GM12878 (cell line): ENCODE measurements around the gene SLC30A7. TPM values are rescaled to one million over a fixed set of nuclear protein-coding genes. Genes with fewer than 3 reads are reported as not detected.

Source experiments
- ATAC-seq: fragments of 200-7000 bp; cut with Tn5 transposase; 3 replicates; pipeline ENCODE4 v1.9.1; 2020; ENCODE audit warnings: mild to moderate bottlenecking, moderate library complexity
- BruUV-seq: library from RNA; stranded (reverse); fragments of 400-500 nt; replicated peaks from 2 replicates; lab custom pipeline; 2021; lab: Mats Ljungman, UMichigan
- CTCF ChIA-PET: fragments of 300-600 bp; sonication (Branson Sonifier 250); formaldehyde crosslinking; extraction: SDS; loops from one replicate; lab custom pipeline; 2021; ENCODE audit warnings: inconsistent platforms; lab: Yijun Ruan, JAX
- POLR2A ChIA-PET: fragments of 350-600 bp; formaldehyde crosslinking; extraction: SDS; loops from one replicate; lab custom pipeline; 2021; ENCODE audit warnings: inconsistent platforms; lab: Charles Lee
- RAD21 ChIA-PET: fragments of 300-600 bp; sonication (Branson Sonifier 250); formaldehyde crosslinking; loops from one replicate; lab custom pipeline; 2023; ENCODE audit warnings: antibody characterized with exemption; ENCODE audit not compliant: unreplicated experiment; lab: Charles Lee
- SMC1A ChIA-PET: fragments of 300-600 bp; sonication (Branson Sonifier 250); formaldehyde crosslinking; loops from one replicate; lab custom pipeline; 2023; ENCODE audit not compliant: unreplicated experiment, uncharacterized antibody; lab: Charles Lee
- DNase-seq: peaks from one replicate; pipeline ENCODE4 v3.0.0-alpha.2; 2011; ENCODE audit warnings: low read depth, low spot score
- FAIRE-seq: peaks from 3 replicates; lab custom pipeline; 2011; peaks lifted over from hg19 to GRCh38; lab: Jason Lieb, UNC
- H2AFZ ChIP-seq: 2 replicates; pipeline ENCODE4 v1.6.0; 2011; ENCODE audit warnings: low read depth, low read length, control low read depth; ENCODE audit not compliant: control insufficient read depth
- H3K27ac ChIP-seq: 2 replicates; pipeline ENCODE4 v1.5.1; 2011; ENCODE audit warnings: control low read depth; ENCODE audit not compliant: control insufficient read depth, insufficient read depth
- H3K27me3 ChIP-seq, 2 experiments: replicated peaks in 1 of 2; 2 replicates each; pipeline versions ENCODE4 v1.6.0 to v1.6.1; 2011; ENCODE audit warnings: low read length in 1 of 2; ENCODE audit not compliant: control insufficient read depth in 2 of 2, insufficient read depth in 2 of 2
- H3K36me3 ChIP-seq, 2 experiments: 2 replicates each; pipeline ENCODE4 v1.5.1; 2011; ENCODE audit warnings: low read length in 1 of 2; ENCODE audit not compliant: control insufficient read depth in 2 of 2, insufficient read depth in 2 of 2
- H3K4me1 ChIP-seq: 2 replicates; pipeline ENCODE4 v1.6.1; 2011; ENCODE audit warnings: mild to moderate bottlenecking, low read length, moderate library complexity, mixed read lengths; ENCODE audit not compliant: control insufficient read depth, insufficient read depth
- H3K4me2 ChIP-seq: 2 replicates; pipeline ENCODE4 v1.6.0; 2011; ENCODE audit warnings: control low read depth; ENCODE audit not compliant: control insufficient read depth, insufficient read depth
- H3K4me3 ChIP-seq: fragments of 200-600 bp; sonication (generic); 2 replicates; pipeline ENCODE4 v1.5.1; 2016
- H3K79me2 ChIP-seq: 2 replicates; pipeline ENCODE4 v1.6.0; 2011; ENCODE audit warnings: low read length; ENCODE audit not compliant: control insufficient read depth, insufficient read depth
- H3K9ac ChIP-seq: 2 replicates; pipeline ENCODE4 v1.8.0; 2011; ENCODE audit warnings: low read length, control low read depth, mixed read lengths; ENCODE audit not compliant: control insufficient read depth, insufficient read depth
- H3K9me3 ChIP-seq: replicated peaks from 3 replicates; pipeline ENCODE4 v1.5.1; 2011; ENCODE audit warnings: mild to moderate bottlenecking, low read length; ENCODE audit not compliant: control insufficient read depth, insufficient read depth
- H4K20me1 ChIP-seq: 2 replicates; pipeline ENCODE4 v1.6.0; 2011; ENCODE audit not compliant: control insufficient read depth, insufficient read depth
- EZH2 ChIP-seq: IDR thresholded peaks from 2 replicates; pipeline ENCODE4 v1.6.1; 2012; ENCODE audit warnings: low read depth, mild to moderate bottlenecking, control low read depth, inconsistent platforms, low read length, borderline replicate concordance; ENCODE audit not compliant: control insufficient read depth
- HSF1 ChIP-seq: fragments of 150-350 bp; IDR thresholded peaks from 2 replicates; pipeline ENCODE4 v1.6.1; 2014; ENCODE audit warnings: mild to moderate bottlenecking, low read depth, low read length
- NR2F1 ChIP-seq: fragments of 450-650 bp; conservative IDR thresholded peaks from 2 replicates; pipeline ENCODE4 v1.6.1; 2017; ENCODE audit warnings: mild to moderate bottlenecking
- SREBF2 ChIP-seq: IDR thresholded peaks from 2 replicates; pipeline ENCODE4 v1.6.1; 2012; ENCODE audit warnings: mild to moderate bottlenecking, low read length
- ZBED1 ChIP-seq: IDR thresholded peaks from 2 replicates; pipeline ENCODE4 v1.6.1; 2016; ENCODE audit warnings: borderline replicate concordance
- WGBS: methylation state at CpG from one replicate; pipeline ENCODE4 v1.1.6; 2016; ENCODE audit warnings: low lambda C conversion rate; ENCODE audit not compliant: insufficient replicate concordance, insufficient coverage; ENCODE audit errors: missing lambda C conversion rate; 5-methylcytosine and 5-hydroxymethylcytosine counted together
- in situ Hi-C: fragments of 300-500 bp; cut with MboI; formaldehyde crosslinking; loops from 9 replicates; pipeline ENCODE4 v1.14.3; 2018; ENCODE audit warnings: mixed read lengths
- intact Hi-C: fragments of 100-400 bp; cut with micrococcal nuclease; formaldehyde crosslinking; loops from one replicate; pipeline ENCODE4 v1.14.2; 2022; ENCODE audit not compliant: unreplicated experiment
- polyA plus RNA-seq, 11 experiments: library from polyadenylated mRNA; depleted of rRNA in 4 of 11; unstranded in 6 of 11; stranded (reverse) in 5 of 11; fragments of >200 nt; fragmentation: Nextera tagmentation in 4 of 11; fragmentation: Illumina TruSeq in 1 of 11; extraction: Ambion mirVana in 4 of 11; extraction: Trizol in 1 of 11; gene quantifications; 1 replicate in 1 of 11; 2 replicates in 10 of 11; pipeline versions ENCODE4 v1.2.1 to v1.2.3, GENCODE V29; 2011 to 2016; ENCODE audit warnings: inconsistent platforms in 2 of 11, missing spikeins in 2 of 11, low read depth in 1 of 11
- total RNA-seq, 4 experiments: library from RNA; depleted of rRNA in 3 of 4; stranded (reverse); fragments of >200 nt in 3 of 4; fragmentation: Illumina TruSeq in 1 of 4; extraction: Trizol in 1 of 4; gene quantifications; 2 replicates each; pipeline versions ENCODE4 v1.2.1 to v1.2.3, GENCODE V29; 2013 to 2021
- TF ChIP-seq, protein P1 (sequence below): fragments of 450-650 bp; formaldehyde crosslinking; IDR thresholded peaks from 2 replicates; pipeline ENCODE4 v1.5.0; 2022; ENCODE audit warnings: mild to moderate bottlenecking, missing genetic modification characterization
- TF ChIP-seq, protein P2 (sequence below): fragments of 450-650 bp; IDR thresholded peaks from 2 replicates; pipeline ENCODE4 v1.6.1; 2017; ENCODE audit warnings: borderline replicate concordance
- TF ChIP-seq, protein P3 (sequence below): fragments of 450-650 bp; formaldehyde crosslinking; IDR thresholded peaks from 2 replicates; pipeline ENCODE4 v1.4.0; 2022; ENCODE audit warnings: mild to moderate bottlenecking, moderate library complexity
- TF ChIP-seq, protein P4 (sequence below): fragments of 450-650 bp; IDR thresholded peaks from 2 replicates; pipeline ENCODE4 v1.6.1; 2017; ENCODE audit warnings: mild to moderate bottlenecking, low read depth, inconsistent platforms; ENCODE audit not compliant: poor library complexity, severe bottlenecking

Gene SLC30A7
- total and polyA plus RNA-seq, 10 of the 15 experiments (the other 5 are each of a cell fraction or from before 2014, with no cell fraction given), result 4.4 to 23.3 (median 16.9) TPM

GRCh38 chr1:100955322-100955721 is 59.4 kb downstream of the SLC30A7 start:
- no peak for FAIRE-seq
- Histone ChIP-seq H2AFZ (no peak overlapping the region), H3K36me3 (peaks cover 3 to 16% of the 10 kb centered on the region in 2 experiments; a peak in 3 of 4 replicates), H3K4me3 (no peak overlapping the region), H3K9ac (no peak overlapping the region), H3K79me2 (no peaks in the 10 kb centered on the region), H3K4me2 (no peak overlapping the region), H3K27me3 (no peaks in the 10 kb centered on the region), H4K20me1 (no peaks in the 10 kb centered on the region), H3K9me3 (no peaks in the 10 kb centered on the region; the same call in 2 of the 3 replicates), H3K27ac (no peak overlapping the region), H3K4me1 (no peaks in the 10 kb centered on the region)
- TF ChIP-seq, protein P1, sequence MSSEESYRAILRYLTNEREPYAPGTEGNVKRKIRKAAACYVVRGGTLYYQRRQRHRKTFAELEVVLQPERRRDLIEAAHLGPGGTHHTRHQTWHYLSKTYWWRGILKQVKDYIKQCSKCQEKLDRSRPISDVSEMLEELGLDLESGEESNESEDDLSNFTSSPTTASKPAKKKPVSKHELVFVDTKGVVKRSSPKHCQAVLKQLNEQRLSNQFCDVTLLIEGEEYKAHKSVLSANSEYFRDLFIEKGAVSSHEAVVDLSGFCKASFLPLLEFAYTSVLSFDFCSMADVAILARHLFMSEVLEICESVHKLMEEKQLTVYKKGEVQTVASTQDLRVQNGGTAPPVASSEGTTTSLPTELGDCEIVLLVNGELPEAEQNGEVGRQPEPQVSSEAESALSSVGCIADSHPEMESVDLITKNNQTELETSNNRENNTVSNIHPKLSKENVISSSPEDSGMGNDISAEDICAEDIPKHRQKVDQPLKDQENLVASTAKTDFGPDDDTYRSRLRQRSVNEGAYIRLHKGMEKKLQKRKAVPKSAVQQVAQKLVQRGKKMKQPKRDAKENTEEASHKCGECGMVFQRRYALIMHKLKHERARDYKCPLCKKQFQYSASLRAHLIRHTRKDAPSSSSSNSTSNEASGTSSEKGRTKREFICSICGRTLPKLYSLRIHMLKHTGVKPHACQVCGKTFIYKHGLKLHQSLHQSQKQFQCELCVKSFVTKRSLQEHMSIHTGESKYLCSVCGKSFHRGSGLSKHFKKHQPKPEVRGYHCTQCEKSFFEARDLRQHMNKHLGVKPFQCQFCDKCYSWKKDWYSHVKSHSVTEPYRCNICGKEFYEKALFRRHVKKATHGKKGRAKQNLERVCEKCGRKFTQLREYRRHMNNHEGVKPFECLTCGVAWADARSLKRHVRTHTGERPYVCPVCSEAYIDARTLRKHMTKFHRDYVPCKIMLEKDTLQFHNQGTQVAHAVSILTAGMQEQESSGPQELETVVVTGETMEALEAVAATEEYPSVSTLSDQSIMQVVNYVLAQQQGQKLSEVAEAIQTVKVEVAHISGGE (CRISPR knock-in tag), result no peak
- TF ChIP-seq NR2F1, result no peak
- TF ChIP-seq SREBF2, result no peak
- TF ChIP-seq ZBED1, result no peak
- no peak for TF ChIP-seq EZH2
- TF ChIP-seq, protein P2, sequence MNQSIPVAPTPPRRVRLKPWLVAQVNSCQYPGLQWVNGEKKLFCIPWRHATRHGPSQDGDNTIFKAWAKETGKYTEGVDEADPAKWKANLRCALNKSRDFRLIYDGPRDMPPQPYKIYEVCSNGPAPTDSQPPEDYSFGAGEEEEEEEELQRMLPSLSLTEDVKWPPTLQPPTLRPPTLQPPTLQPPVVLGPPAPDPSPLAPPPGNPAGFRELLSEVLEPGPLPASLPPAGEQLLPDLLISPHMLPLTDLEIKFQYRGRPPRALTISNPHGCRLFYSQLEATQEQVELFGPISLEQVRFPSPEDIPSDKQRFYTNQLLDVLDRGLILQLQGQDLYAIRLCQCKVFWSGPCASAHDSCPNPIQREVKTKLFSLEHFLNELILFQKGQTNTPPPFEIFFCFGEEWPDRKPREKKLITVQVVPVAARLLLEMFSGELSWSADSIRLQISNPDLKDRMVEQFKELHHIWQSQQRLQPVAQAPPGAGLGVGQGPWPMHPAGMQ, result no peak
- TF ChIP-seq, protein P3, sequence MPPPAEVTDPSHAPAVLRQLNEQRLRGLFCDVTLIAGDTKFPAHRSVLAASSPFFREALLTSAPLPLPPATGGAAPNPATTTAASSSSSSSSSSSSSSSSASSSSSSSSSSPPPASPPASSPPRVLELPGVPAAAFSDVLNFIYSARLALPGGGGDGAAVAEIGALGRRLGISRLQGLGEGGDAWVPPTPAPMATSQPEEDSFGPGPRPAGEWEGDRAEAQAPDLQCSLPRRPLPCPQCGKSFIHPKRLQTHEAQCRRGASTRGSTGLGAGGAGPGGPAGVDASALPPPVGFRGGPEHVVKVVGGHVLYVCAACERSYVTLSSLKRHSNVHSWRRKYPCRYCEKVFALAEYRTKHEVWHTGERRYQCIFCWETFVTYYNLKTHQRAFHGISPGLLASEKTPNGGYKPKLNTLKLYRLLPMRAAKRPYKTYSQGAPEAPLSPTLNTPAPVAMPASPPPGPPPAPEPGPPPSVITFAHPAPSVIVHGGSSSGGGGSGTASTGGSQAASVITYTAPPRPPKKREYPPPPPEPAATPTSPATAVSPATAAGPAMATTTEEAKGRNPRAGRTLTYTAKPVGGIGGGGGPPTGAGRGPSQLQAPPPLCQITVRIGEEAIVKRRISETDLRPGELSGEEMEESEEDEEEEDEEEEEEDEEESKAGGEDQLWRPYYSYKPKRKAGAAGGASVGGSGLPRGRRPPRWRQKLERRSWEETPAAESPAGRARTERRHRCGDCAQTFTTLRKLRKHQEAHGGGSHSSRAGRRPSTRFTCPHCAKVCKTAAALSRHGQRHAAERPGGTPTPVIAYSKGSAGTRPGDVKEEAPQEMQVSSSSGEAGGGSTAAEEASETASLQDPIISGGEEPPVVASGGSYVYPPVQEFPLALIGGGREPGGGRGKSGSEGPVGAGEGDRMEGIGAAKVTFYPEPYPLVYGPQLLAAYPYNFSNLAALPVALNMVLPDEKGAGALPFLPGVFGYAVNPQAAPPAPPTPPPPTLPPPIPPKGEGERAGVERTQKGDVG (CRISPR knock-in tag), result no peak
- TF ChIP-seq, protein P4, sequence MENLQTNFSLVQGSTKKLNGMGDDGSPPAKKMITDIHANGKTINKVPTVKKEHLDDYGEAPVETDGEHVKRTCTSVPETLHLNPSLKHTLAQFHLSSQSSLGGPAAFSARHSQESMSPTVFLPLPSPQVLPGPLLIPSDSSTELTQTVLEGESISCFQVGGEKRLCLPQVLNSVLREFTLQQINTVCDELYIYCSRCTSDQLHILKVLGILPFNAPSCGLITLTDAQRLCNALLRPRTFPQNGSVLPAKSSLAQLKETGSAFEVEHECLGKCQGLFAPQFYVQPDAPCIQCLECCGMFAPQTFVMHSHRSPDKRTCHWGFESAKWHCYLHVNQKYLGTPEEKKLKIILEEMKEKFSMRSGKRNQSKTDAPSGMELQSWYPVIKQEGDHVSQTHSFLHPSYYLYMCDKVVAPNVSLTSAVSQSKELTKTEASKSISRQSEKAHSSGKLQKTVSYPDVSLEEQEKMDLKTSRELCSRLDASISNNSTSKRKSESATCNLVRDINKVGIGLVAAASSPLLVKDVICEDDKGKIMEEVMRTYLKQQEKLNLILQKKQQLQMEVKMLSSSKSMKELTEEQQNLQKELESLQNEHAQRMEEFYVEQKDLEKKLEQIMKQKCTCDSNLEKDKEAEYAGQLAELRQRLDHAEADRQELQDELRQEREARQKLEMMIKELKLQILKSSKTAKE, result no peak
- no peak for TF ChIP-seq HSF1
- ATAC-seq, result no peak
- CTCF ChIA-PET, result interaction anchor here (0.6 to 1.2 kb wide), 6 partner anchors 9 to 1413 kb away, joined by 3 to 7 read pairs (median 4); no protein-coding TSS in a partner anchor
- RAD21 ChIA-PET, result interaction anchor here (0.6 kb wide), 1 partner anchor 725 kb away, joined by 3 read pairs; no protein-coding TSS in a partner anchor
- DNase-seq, result no peak
- BruUV-seq, result no TSS peak
- POLR2A ChIA-PET, result no interaction called here
- 100% methylated on average over 1 of the region's 1 CpG for WGBS
- SMC1A ChIA-PET, result interaction anchor here (0.9 to 3.2 kb wide), 8 partner anchors 9 to 525 kb away, joined by 3 to 17 read pairs (median 4); no protein-coding TSS in a partner anchor
- in situ Hi-C loops, result no loop called here
- intact Hi-C loops, result no loop called here
